ENCODE data around the gene DTD2.

DNA sequence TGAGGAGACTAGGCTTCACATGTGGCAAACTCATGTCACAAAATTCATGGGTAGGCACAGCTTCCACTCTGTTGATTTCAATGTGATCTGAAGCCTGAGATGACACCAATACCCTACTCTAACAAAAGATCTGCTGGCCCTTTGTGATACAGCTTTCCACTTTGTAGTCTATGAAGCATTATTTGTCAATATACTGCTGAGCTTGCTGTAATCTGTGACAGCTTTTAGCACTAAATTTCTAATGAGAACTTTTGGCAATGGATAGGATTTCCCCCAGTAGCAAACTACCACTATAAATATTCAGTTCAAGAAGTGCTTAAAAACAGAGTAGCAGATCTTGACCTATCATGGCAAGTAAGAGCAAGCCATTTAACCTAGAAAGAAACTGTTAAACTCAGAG lies 31.4 kb downstream of the DTD2 start:
- TF ChIP-seq EZH2 (IDR thresholded peaks at IDR 0.05; ENCODE audit: low read length, unreplicated experiment) = no peak
- TF ChIP-seq, protein P1, sequence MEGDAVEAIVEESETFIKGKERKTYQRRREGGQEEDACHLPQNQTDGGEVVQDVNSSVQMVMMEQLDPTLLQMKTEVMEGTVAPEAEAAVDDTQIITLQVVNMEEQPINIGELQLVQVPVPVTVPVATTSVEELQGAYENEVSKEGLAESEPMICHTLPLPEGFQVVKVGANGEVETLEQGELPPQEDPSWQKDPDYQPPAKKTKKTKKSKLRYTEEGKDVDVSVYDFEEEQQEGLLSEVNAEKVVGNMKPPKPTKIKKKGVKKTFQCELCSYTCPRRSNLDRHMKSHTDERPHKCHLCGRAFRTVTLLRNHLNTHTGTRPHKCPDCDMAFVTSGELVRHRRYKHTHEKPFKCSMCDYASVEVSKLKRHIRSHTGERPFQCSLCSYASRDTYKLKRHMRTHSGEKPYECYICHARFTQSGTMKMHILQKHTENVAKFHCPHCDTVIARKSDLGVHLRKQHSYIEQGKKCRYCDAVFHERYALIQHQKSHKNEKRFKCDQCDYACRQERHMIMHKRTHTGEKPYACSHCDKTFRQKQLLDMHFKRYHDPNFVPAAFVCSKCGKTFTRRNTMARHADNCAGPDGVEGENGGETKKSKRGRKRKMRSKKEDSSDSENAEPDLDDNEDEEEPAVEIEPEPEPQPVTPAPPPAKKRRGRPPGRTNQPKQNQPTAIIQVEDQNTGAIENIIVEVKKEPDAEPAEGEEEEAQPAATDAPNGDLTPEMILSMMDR (conservative IDR thresholded peaks at IDR 0.05; ENCODE audit: low read depth, low read length) = no peak
- no peak for TF ChIP-seq EZH2phosphoT487 (IDR thresholded peaks at IDR 0.05; ENCODE audit: borderline replicate concordance, low read length)
